PFSK-1 (cell line): ENCODE measurements around the gene CYB561D2.

ENCODE experiments used
- POLR2AphosphoS5 ChIP-seq: IDR thresholded peaks from 2 replicates; pipeline ENCODE4 v1.6.1; 2012; ENCODE audit warnings: low read depth, mild to moderate bottlenecking, control low read depth, low read length, moderate library complexity
- SIN3A ChIP-seq: IDR thresholded peaks from 2 replicates; pipeline ENCODE4 v1.6.1; 2012; ENCODE audit warnings: mild to moderate bottlenecking, low read length, moderate library complexity, borderline replicate concordance; ENCODE audit not compliant: insufficient read depth
- TAF1 ChIP-seq: IDR thresholded peaks from 2 replicates; pipeline ENCODE4 v1.6.1; 2012; ENCODE audit warnings: low read length, control low read depth, borderline replicate concordance; ENCODE audit not compliant: insufficient read depth

- no peak for TF ChIP-seq POLR2AphosphoS5
- TF ChIP-seq TAF1 = no peak
- no peak for TF ChIP-seq SIN3A
Measured at GRCh38 chr3:50392101-50392715, 41.5 kb downstream of the CYB561D2 start.
